ENCODE data around the gene ZNF385B. TPM values are rescaled to one million over a fixed set of nuclear protein-coding genes. Genes with fewer than 3 reads are reported as not detected.

ZNF385B gene
- total RNA-seq, 1 experiment from 2014 or later: not detected

DNA sequence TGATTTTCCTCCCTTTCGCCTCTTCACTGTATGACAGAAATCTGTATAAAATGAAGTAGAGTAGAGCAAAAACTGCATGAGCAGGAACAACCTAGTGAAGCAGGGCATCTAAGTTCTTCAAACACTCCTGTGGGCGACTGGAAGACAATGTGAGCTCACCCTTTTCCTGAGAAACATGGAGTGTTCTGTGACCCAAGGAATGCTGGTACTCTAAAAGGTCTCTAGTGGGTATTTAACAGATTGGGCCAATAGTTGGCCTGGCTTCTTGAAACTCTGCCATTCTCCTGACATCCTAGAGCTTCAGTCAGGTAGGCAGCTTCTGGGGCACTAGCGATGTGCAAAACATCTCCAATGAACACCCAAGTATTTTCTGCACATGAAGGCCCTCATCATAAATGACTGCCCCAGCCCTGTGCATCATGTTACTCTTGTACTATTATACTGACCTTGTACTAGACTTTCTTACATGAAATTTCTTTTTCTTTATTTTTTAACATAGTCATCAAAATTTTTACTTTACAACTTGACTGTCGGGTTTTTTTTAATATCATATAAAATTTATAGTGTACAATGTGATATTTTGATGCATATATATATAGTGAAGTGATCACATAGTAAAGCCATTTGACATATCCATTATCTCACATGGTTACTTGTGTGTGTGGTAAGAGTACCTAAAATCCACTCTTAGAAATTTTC is 302.2 kb downstream of the ZNF385B start:
- no peak for DNase-seq (ENCODE audit: low read depth, low spot score)
- in situ Hi-C loops (cut with HindIII; ENCODE audit: low pct_unique_long_range_greater_than_20kb, low sequenced_read_pairs): no loop called here

DNA sequence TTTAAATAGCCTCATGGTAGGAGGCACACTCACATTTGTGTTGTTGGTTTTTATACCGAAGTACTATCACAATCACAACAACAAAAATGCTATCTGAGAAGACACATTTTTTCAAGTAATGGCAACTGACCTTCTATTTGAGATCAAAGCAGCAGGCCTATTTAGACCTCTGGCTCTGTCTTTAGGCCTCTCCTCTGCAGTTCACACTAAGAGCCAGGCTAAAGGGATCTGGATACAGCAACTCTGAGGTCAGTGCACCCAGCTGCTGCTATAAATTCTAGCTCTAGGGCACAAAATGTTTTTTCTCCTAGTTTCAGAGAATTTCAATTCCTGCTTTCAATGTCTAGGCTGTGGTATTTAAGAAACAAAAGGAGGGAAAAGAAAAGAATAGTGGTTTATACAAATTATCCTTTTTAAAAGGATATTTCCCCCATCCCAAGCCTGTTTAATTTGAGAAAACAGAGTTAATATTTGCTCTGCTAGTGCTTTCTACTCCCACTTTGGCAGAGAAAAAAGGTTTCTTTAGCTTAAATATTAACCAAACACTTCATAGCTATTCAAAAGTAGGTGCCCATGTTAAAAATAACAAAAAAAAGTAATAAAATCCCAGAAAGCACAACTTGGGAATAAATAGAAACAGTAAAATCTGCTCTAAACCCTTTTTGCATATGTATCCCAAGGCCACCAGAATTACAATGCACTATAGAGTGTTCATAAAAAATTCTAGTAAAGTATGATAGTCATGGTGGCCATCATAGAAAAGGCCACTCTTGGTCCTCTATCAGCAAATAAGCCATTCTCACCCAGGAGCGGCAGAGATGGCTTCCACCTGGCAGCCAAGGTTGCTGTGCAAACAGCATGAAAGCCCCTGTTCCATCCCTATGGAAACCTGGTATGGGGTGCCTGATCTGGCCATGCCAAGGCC is 303.1 kb downstream of the ZNF385B start:
- DNase-seq (ENCODE audit: low read depth, low spot score): no peak
- in situ Hi-C loops (cut with HindIII; ENCODE audit: low pct_unique_long_range_greater_than_20kb, low sequenced_read_pairs): no loop called here

DNA sequence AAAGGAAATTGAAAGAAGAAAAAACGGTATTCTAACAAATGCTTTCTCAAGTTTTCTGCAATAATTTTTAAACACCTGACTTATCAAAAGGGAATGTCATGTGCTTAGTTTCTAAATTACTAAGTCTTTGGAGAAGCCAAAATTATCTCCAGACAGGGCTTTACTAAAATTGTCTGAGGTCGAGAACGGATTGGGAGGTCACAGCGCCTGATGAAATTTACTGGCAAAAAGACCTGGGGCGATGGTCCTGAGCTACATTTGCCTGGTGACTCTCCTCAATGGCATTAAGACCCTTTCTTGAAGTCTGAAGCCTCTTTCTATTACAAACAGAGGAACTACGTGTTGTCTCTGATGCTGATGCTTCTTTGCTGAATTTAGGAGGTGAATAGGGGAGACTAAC is 305.0 kb downstream of the ZNF385B start:
- in situ Hi-C loops (cut with HindIII; ENCODE audit: low pct_unique_long_range_greater_than_20kb, low sequenced_read_pairs): no loop called here
- no peak for DNase-seq (ENCODE audit: low read depth, low spot score)

DNA sequence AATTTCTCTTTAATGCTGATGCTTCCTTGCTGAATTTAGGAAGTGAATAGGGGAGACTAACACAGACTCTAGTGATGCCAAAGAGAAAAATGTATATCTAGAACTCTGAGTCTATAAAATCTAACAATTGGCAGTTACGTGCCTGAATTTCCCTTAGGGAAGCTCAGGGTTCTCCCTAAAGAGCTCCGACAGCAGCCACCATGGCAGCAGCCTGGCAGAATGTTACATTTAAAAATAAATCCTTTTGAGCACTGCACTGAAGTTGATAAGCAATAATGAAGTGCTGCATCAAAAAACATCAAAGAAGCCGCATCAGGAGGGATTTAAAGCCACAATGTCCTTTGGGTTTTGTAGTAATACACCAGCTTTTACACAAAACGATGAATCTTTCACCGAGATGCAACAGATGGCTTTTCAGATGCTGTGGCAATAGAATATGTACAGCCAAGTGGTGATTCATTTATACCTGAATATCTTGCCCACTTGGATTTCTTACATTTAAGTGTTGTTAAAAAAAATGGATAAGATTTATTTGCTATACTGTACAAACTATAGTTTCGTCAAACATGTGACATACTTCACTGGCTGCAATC is 305.6 kb downstream of the ZNF385B start:
- DNase-seq (ENCODE audit: low read depth, low spot score): no peak
- in situ Hi-C loops (cut with HindIII; ENCODE audit: low pct_unique_long_range_greater_than_20kb, low sequenced_read_pairs): no loop called here

DNA sequence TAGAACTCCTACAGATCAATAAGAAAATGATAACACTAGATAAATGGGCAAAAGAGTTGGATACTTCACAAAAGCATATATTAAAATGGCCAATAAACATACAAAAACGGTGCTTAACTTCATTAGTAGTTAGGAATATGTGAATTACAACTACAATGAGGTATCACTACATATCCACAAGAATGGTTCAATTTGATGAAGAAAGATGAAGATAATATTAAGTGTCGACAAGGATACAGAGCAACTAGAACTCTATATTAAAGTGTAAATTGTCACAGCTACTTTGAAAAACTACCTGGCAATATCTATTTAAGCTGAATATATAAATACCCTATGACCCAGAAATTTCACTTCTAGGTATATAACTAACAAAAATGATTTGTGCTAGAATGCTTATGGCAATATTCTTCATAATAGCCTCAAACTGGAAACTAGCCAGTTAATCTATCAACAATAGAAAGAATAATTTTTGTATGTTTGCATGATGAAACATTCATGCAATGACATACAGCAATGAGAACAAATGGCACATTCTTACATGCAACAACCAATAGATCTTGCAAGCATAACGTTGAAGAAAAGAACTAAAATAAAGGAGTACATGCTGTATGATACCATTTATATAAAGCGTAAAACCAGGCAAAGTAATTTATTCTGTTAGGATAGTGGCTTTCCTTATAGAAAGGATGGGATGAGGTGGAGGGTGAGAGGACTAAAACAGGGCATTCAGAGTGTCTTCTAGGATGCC is 306.6 kb downstream of the ZNF385B start:
- in situ Hi-C loops (cut with HindIII; ENCODE audit: low pct_unique_long_range_greater_than_20kb, low sequenced_read_pairs): no loop called here
- DNase-seq (ENCODE audit: low read depth, low spot score): no peak

DNA sequence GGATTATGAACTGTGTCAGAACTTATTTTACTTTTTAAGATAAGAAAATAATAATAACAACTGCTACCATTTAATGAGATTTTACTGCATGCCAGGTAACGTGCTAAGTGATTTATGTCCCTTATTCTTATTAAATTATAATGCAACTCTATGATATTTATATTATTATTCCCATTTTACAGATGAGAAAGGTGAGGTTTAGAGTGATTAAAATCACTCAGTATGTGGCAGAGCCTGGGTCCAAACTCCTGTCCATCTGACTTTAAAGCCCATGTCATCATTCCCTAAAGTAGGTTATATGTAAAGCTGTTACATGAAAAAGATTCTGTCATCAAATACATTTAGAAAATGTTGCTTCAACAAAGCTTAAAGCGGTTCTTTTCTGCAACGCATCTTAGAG is 308.0 kb downstream of the ZNF385B start:
- in situ Hi-C loops (cut with HindIII; ENCODE audit: low pct_unique_long_range_greater_than_20kb, low sequenced_read_pairs): no loop called here
- DNase-seq (ENCODE audit: low read depth, low spot score): no peak

DNA sequence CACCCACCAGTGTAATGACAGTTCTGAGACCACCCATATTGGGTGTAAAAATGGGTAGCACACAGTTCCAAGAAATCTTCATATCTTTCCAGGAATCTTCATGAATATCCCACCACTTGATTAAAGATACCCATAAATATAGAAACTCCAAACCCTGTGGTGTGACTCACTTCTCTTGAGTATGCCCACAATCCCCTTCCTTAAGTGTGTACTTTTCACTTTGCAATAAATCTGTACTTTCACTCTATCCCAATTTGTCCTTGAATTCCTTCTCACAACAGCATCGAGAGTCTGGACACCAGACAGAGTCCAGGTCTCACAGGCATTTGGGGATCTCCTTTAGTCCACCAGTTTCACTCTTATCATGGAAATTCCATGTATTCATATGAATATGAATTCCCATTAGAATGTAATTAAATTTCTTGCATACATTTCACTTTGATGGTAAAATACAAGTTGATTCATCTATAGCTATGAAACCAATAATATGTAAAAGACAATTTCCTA is 309.8 kb downstream of the ZNF385B start:
- no peak for DNase-seq (ENCODE audit: low read depth, low spot score)
- in situ Hi-C loops (cut with HindIII; ENCODE audit: low pct_unique_long_range_greater_than_20kb, low sequenced_read_pairs): no loop called here

DNA sequence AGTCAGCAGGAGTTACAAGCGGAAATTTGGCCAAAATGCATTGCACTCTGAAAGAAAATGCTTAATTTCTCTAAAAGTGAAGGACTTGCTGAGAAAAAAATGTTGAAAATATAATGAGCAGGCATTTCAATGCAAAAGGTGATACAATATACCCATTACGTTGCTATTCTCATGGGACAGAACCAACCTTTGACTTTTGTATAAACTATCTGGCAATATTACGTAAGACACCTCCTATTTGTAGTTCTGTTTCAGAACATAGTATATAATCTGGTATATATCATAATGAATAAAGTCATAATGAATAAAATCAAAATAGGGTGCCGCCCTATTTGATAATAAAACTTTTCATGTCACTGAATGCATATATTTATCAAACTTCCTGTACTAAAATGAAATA is 310.6 kb downstream of the ZNF385B start:
- in situ Hi-C loops (cut with HindIII; ENCODE audit: low pct_unique_long_range_greater_than_20kb, low sequenced_read_pairs): no loop called here
- DNase-seq (ENCODE audit: low read depth, low spot score): no peak

DNA sequence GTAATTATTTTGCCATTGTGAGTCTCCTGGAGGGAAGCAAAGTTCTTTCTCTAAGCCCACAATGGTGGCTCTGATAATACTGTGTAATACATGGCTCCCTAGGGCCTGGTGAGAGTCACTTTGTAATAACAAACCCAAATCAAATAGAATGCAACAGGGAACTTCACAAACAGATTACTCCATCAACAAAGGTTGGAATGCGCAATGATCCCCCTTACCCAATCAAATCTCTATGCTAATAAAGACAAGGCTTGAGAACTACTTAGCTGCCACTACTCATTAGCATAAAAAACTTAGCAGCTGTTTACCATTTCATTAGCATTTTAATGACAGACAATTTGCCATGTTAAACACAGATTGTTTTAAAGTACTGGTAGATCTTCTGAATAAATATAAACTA is 311.2 kb downstream of the ZNF385B start:
- DNase-seq (ENCODE audit: low read depth, low spot score): no peak
- in situ Hi-C loops (cut with HindIII; ENCODE audit: low pct_unique_long_range_greater_than_20kb, low sequenced_read_pairs): no loop called here

DNA sequence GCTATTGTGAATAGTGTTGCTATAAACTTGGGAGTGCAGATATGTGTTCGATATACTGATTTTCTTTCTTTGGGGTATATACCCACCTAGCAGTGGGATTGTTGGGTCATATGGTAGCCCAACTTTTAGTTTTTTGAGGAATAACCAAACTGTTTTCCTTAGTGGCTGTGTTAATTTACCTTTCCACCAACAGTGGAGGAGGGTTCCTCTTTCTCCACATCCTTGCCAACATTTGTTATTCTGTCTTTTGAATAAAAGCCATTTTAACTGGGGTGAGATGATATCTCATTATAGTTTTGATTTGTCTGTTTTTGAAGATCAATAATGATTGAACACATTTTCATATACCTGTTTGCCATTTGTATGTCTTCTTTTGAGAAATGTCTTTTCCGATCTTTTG is 314.8 kb downstream of the ZNF385B start:
- no peak for DNase-seq (ENCODE audit: low read depth, low spot score)
- in situ Hi-C loops (cut with HindIII; ENCODE audit: low pct_unique_long_range_greater_than_20kb, low sequenced_read_pairs): no loop called here

DNA sequence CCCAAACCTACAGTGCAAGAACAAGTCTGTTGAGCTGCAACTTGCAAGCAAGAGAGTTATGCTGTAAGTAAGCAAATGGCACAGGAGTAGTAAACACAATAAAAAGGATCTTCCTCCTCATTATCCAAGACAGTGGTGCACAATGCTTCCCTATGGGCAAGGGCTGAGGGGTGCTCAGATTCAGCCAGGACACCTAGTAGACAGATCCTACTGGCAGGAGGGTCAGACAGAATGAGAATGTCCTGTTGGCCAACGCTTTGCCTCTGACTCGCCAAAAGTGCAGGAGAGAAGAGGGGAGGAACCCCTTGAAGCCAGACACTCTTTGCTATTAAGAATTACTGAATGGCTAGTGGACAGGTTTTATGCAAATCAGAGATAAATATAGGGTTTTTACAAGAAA is 316.4 kb downstream of the ZNF385B start:
- in situ Hi-C loops (cut with HindIII; ENCODE audit: low pct_unique_long_range_greater_than_20kb, low sequenced_read_pairs): no loop called here
- DNase-seq (ENCODE audit: low read depth, low spot score): no peak

DNA sequence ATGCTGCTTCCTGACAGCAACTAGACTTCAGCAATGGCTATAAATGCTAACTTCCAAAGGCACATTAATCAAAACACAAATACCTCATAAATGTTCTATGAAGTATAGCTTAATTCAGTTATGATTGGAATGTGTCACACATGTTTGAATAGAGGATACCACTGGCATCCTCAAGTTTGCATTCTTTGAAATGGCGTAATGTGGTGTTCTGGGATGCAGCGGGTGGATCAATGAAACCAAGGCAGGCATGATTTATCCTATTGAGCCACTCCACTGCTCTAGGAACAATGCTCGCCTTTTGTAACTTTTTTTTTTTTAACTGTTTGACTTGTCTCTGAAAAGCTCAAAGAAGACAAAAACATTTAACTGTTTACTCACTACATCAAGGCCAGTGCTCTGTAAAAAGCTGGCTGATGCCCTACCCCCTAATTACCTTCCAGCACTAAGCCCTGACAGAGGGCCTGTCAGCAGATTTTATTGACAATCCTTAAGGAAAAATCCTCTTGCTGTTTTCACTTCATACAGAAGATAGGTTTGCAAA is 318.0 kb downstream of the ZNF385B start:
- no peak for DNase-seq (ENCODE audit: low read depth, low spot score)
- in situ Hi-C loops (cut with HindIII; ENCODE audit: low pct_unique_long_range_greater_than_20kb, low sequenced_read_pairs): no loop called here

DNA sequence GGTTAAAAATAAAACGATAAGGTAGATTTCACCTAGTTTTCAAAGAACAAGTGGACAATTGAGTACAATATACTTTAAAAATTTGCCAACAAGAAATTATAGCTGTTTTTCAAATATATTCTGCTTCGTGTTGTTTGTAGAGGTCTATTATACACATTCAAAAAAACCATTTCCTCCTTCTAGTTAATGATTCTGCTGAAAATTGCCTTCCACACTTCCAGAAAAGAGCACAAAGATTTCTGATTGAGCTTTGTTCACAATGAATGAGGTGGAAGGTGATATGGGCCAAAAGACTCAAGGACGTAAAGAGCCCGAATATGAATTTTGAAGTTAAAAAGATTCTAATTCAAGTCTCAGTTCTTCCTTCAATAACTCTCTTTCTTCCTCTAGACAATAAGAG is 319.8 kb downstream of the ZNF385B start:
- no peak for DNase-seq (ENCODE audit: low read depth, low spot score)
- in situ Hi-C loops (cut with HindIII; ENCODE audit: low pct_unique_long_range_greater_than_20kb, low sequenced_read_pairs): no loop called here

DNA sequence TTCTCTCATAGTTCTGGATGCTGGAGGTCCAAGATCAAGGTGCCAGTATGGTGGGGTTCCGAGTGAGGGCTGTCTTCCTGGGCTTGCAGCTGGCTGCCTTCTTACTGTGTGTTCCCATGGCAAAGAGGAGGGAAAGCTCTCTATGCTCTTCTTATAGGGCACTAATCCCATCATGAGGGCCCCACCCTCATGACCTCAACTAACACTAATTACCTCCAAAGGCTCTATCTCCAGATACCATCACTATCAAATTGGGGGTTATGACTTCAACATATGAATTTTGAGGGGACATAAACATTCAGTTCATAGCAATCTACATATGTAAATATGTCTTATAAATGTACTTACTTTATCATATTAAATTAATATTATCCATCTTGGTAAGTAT is 322.3 kb downstream of the ZNF385B start:
- no peak for DNase-seq (ENCODE audit: low read depth, low spot score)
- in situ Hi-C loops (cut with HindIII; ENCODE audit: low pct_unique_long_range_greater_than_20kb, low sequenced_read_pairs): no loop called here

DNA sequence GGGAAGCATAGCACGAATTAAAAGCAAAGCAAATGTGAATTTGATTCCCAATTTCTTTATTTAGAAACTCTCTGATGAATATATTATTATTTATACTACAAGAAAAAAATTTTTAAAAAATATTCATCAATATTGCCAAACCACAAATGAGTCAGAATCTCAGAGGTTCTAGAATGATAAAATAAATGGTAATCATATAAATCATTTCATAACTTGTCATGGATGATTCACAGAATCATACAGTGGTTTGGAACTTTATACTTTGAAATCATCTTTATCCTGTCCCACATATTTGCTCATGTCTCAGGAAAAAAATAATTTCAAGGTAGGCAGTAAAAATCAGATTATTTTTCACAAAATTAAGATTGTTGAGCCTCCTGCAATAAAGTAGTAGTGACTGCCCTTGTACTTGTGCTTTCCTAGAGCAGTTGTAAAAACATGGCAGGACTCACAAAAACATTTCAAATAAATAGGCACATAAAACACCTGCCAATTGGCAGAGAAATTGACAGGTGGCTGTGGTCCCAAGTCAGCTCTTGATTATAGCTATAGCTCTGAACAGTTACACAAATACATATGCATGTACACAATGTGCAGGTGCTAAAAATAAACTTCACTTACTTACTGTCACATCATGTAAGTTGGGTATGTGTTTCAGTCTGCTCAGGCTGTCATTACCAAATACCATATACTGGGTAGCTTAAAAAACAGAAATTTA is 322.8 kb downstream of the ZNF385B start:
- in situ Hi-C loops (cut with HindIII; ENCODE audit: low pct_unique_long_range_greater_than_20kb, low sequenced_read_pairs): no loop called here
- no peak for DNase-seq (ENCODE audit: low read depth, low spot score)

DNA sequence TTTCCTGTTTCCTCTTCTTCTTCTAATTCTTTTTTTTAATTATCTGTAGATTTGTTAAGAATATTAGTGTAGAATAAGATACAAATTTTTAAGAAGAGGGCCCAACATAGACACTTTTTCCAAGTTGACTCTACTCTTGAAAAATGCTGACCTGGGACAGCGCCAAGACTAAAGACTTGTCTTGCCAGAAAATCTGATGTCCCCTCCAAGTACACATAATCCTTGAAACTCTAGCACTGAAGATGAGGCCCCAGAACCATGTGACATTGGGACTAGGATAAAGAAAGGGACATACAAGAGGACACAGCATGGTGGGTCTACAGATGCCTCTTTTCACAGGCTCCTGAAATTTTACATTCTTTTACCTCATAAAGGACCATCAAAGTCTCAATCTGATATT is 325.2 kb downstream of the ZNF385B start:
- DNase-seq (ENCODE audit: low read depth, low spot score): no peak
- in situ Hi-C loops (cut with HindIII; ENCODE audit: low pct_unique_long_range_greater_than_20kb, low sequenced_read_pairs): no loop called here

DNA sequence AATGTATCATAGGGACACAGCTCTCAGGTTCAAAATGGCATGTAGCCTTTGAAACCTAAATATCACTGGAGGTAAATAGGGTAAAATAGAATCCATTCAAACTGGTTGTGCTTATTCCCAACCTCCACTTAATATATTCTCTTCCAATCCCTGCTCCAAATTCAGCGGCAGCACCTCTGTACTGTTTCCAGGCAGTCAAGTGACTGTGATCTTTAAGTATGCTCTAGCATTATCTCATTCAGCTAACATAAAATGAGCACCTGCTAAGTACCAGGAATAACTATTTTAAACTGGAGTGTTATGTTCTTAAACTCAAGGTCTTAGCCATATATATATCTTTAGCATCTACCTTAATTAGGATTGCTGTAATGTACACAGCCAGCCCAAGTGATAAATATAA is 327.5 kb downstream of the ZNF385B start:
- no peak for DNase-seq (ENCODE audit: low read depth, low spot score)
- in situ Hi-C loops (cut with HindIII; ENCODE audit: low pct_unique_long_range_greater_than_20kb, low sequenced_read_pairs): no loop called here

Data from SK-MEL-5 (cell line).